Breast epithelium (tissue), 4 donors: ENCODE data around the gene HIPK3. TPM values are rescaled to one million over a fixed set of nuclear protein-coding genes. Genes with fewer than 3 reads are reported as not detected.

Experiments
- DNase-seq, 2 donors: peaks; one replicate each; pipeline ENCODE4 v3.0.0-alpha.2; 2019; ENCODE audit warnings: low spot score in 2 of 2
- H3K27ac ChIP-seq, 2 donors: fragments of 200-600 bp; sonication (generic) in 1 of 2; one replicate each; pipeline ENCODE4 v1.5.1; 2016 to 2019; ENCODE audit warnings: mild to moderate bottlenecking in 1 of 2
- H3K27me3 ChIP-seq, 2 donors: fragments of 200-600 bp; sonication (generic) in 1 of 2; one replicate each; pipeline versions ENCODE4 v1.5.1 to v1.6.0; 2017 to 2019; ENCODE audit warnings: control low read depth in 1 of 2, mild to moderate bottlenecking in 1 of 2
- H3K36me3 ChIP-seq: fragments of 200-600 bp; one replicate; pipeline ENCODE4 v1.5.1; 2019
- H3K4me1 ChIP-seq, 2 donors: fragments of 200-600 bp; sonication (generic); one replicate each; pipeline ENCODE4 v1.5.1; 2016 to 2019; ENCODE audit warnings: control low read depth in 1 of 2
- H3K4me3 ChIP-seq, 3 donors: fragments of 200-600 bp; sonication (generic); 1 replicate in 2 of 3; 2 replicates in 1 of 3; pipeline ENCODE4 v1.5.1; 2016 to 2019; ENCODE audit warnings: mild to moderate bottlenecking in 3 of 3, moderate library complexity in 2 of 3
- H3K9me3 ChIP-seq, 2 donors: fragments of 200-600 bp; sonication (generic) in 1 of 2; one replicate each; pipeline ENCODE4 v1.5.1; 2016 to 2019; ENCODE audit warnings: control low read depth in 1 of 2
- POLR2A ChIP-seq: fragments of 450-650 bp; IDR thresholded peaks from one replicate; pipeline ENCODE4 v1.6.1; 2016; ENCODE audit warnings: antibody characterized with exemption, mild to moderate bottlenecking, moderate library complexity
- POLR2AphosphoS5 ChIP-seq, 3 donors: sonication (generic); formaldehyde crosslinking; IDR thresholded peaks; one replicate each; pipeline ENCODE4 v1.6.1; 2017; ENCODE audit warnings: antibody characterized with exemption in 3 of 3
- intact Hi-C: fragments of 100-400 bp; cut with DNase I; formaldehyde crosslinking; loops from one replicate; pipeline ENCODE4 v1.15.1; 2023; ENCODE audit warnings: low total_unique reads
- total RNA-seq, 3 donors: library from RNA; depleted of rRNA; stranded (reverse); fragments of >200 nt; gene quantifications; one replicate each; pipeline ENCODE4 v1.1.0, GENCODE V29; 2016
- TF ChIP-seq, protein P1 (sequence below), 3 donors: fragments of 450-650 bp; IDR thresholded peaks; one replicate each; pipeline ENCODE4 v1.5.1; 2016 to 2017; ENCODE audit warnings: antibody characterized with exemption in 3 of 3, mild to moderate bottlenecking in 3 of 3, moderate library complexity in 3 of 3

The HIPK3 gene
- total RNA-seq: 100 to 1,000 TPM; 200 to 223 (median 202) TPM

DNA sequence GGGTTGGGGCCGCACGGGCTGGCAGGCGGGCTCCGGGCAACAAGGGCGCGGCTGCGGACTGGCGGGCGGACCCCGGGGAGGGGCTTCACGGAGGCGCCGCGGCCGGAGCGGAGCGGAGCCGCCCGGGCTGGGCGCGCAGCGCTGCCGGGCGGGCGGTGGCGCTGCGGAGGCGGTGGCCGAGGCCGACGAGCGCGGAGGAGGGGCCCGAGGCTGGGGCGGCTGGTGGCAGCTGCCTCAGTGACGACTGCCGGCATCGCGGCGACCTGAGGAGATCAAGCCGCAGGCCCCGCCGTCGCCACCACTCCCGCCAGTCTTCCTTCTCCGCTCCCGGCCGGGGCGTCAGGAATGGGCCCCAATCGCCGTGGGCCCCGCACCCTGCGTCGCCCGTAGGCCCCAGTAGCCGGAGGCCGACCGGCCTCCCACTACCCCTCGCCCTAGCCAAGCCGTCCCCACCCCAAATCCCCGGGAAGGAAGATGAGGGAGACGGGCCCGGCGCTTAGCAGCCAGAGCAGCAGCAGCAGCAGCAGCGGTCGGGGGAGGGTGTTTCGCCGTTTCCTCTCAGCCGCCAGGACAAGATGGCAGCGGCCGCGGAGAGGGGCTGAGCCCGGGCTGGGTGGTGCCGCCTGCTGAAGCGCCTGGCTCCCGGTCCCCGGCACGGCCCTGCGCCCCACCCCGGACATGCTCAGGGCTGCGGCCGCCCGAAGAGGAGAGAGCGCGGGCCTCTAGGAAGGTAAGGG is at the start of gene HIPK3:
TSS of gene HIPK3 (plus strand) at position 222 of the 737 bp plus-strand sequence.
- H3K4me3 ChIP-seq: peak within 1 kb of the TSS; percentile 75 to 94 (median 78)
- H3K36me3 ChIP-seq: no peaks in the 10 kb centered on the region
- DNase-seq: peak; percentile 73 to 82
- intact Hi-C loops: no loop called here
- peak within 1 kb of the TSS; percentile 99 to 100 for H3K27ac ChIP-seq
- H3K9me3 ChIP-seq: no peaks in the 10 kb centered on the region
- H3K4me1 ChIP-seq: peaks cover 0 to 8% of the 10 kb centered on the region in 2 donors
- H3K27me3 ChIP-seq: no peaks in the 10 kb centered on the region
- TF ChIP-seq POLR2AphosphoS5 (IDR thresholded peaks at IDR 0.05): peak; percentile 52 to 81 (median 77)
- peak; percentile 63 for TF ChIP-seq POLR2A
- TF ChIP-seq, protein P1, sequence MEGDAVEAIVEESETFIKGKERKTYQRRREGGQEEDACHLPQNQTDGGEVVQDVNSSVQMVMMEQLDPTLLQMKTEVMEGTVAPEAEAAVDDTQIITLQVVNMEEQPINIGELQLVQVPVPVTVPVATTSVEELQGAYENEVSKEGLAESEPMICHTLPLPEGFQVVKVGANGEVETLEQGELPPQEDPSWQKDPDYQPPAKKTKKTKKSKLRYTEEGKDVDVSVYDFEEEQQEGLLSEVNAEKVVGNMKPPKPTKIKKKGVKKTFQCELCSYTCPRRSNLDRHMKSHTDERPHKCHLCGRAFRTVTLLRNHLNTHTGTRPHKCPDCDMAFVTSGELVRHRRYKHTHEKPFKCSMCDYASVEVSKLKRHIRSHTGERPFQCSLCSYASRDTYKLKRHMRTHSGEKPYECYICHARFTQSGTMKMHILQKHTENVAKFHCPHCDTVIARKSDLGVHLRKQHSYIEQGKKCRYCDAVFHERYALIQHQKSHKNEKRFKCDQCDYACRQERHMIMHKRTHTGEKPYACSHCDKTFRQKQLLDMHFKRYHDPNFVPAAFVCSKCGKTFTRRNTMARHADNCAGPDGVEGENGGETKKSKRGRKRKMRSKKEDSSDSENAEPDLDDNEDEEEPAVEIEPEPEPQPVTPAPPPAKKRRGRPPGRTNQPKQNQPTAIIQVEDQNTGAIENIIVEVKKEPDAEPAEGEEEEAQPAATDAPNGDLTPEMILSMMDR (IDR thresholded peaks at IDR 0.05): peak in 1 of 3 donors; percentile 53

DNA sequence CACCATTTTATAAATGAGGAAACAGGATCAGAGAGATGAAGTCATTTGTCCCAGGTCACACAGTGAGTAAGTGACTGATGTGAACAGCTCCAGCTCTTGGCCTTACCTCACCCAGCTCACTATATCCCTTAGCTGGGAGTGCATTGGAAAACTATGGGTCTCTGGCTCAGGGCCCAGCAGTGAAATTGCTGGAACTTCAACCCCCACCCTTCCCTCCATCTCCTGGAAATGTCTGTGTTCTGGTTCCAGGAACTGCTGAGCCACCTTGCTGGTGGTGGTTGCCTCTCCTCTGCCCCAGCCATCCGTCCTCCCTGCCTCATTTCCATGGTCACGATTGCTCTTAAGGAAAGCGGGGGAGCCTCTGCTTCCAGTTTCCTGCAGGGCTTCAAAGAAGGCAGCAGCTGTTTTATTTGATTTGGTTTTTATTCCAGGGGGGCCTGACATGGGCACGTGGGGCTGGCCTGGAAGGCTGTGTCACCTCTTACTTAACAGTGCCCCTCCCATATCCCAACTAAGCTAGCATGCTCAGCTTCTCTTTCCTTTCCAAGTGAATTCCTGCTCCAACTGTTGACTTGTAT is 49.7 kb upstream of the HIPK3 start:
- no peak for TF ChIP-seq POLR2A
- TF ChIP-seq POLR2AphosphoS5 (IDR thresholded peaks at IDR 0.05): peak in 2 of 3 donors; percentile 23 to 42
- TF ChIP-seq, protein P1 (IDR thresholded peaks at IDR 0.05): no peak

GRCh38 chr11:33208150-33208549 is 49.0 kb upstream of the HIPK3 start:
- Histone ChIP-seq H3K36me3 (no peaks in the 10 kb centered on the region), H3K9me3 (no peaks in the 10 kb centered on the region), H3K4me1 (no peaks in the 10 kb centered on the region), H3K27me3 (no peaks in the 10 kb centered on the region), H3K4me3 (no peak overlapping the region), H3K27ac (peak overlapping the region in 1 of 2 donors; percentile 43)
- no peak for TF ChIP-seq POLR2A
- no peak for DNase-seq
- intact Hi-C loops: no loop called here

More for the DNA sequence above, 49.7 kb upstream of the HIPK3 start:
- no peak for DNase-seq
- Histone ChIP-seq H3K9me3 (no peaks in the 10 kb centered on the region), H3K4me3 (no peak overlapping the region), H3K27me3 (no peaks in the 10 kb centered on the region), H3K27ac (peak overlapping the region in 1 of 2 donors; percentile 43), H3K4me1 (no peaks in the 10 kb centered on the region), H3K36me3 (no peaks in the 10 kb centered on the region)
- intact Hi-C loops: no loop called here

DNA sequence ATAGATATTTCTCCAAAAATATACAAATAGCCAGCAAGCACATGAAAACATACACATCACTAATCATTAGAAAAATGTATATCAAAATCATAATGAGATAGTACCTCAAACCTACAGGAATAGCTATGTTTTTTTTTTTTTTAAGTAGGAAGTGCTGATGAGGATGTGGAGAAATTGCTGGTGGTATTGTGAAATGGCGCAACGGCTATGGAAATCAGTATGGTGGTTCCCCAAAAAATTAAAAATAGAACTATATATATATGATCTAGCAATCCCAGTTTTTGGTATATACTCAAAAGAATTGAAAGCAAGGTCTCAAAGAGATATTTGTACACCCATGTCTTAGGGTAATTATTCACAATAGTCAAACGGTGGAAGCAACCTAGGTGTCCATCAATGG is 46.0 kb upstream of the HIPK3 start:
- H3K27ac ChIP-seq: no peak overlapping the region
- TF ChIP-seq POLR2AphosphoS5 (IDR thresholded peaks at IDR 0.05) (no peak), POLR2A (no peak)
- TF ChIP-seq, protein P1 (IDR thresholded peaks at IDR 0.05): no peak
- H3K36me3 ChIP-seq: no peaks in the 10 kb centered on the region
- H3K4me3 ChIP-seq: no peak overlapping the region
- H3K27me3 ChIP-seq: no peaks in the 10 kb centered on the region
- DNase-seq: no peak
- no peaks in the 10 kb centered on the region for H3K9me3 ChIP-seq
- H3K4me1 ChIP-seq: no peaks in the 10 kb centered on the region
- intact Hi-C loops: no loop called here

DNA sequence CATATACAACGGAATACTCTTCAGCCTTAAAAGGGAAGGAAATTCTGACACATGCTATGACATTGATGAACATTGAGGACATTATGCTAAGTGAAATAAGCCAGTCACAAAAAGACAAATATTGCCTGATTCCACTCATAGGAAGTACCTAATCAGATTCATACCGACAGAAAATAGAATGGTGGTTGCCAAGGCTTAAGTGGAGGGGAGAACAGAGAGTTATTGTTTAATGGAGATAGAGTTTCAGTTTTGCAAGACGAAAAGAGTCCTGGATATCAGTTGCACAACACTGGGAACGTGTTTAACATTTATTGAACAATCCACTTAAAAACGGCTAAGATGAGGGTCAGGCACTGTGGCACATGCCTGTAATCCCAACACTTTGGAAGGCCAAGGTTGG is 45.6 kb upstream of the HIPK3 start:
- Histone ChIP-seq H3K27ac (no peak overlapping the region), H3K4me3 (no peak overlapping the region), H3K9me3 (no peaks in the 10 kb centered on the region), H3K27me3 (no peaks in the 10 kb centered on the region), H3K36me3 (no peaks in the 10 kb centered on the region), H3K4me1 (no peaks in the 10 kb centered on the region)
- intact Hi-C loops: no loop called here
- no peak for TF ChIP-seq POLR2A
- TF ChIP-seq, protein P1 (IDR thresholded peaks at IDR 0.05): no peak
- TF ChIP-seq POLR2AphosphoS5 (IDR thresholded peaks at IDR 0.05): no peak
- DNase-seq: no peak
